Measurements from ENCODE around the gene REEP1.

The REEP1 gene

GRCh38 chr2:86344404-86344803 is 7.0 kb upstream of the REEP1 start:
- DNase-seq = no peak

GRCh38 chr2:86342488-86342887 is 5.1 kb upstream of the REEP1 start:
- no peak for DNase-seq

- no peak for DNase-seq
Observed at GRCh38 chr2:86341470-86341869, 4.0 kb upstream of the REEP1 start.

GRCh38 chr2:86338778-86339295 is 1.4 kb upstream of the REEP1 start:
- no peak for DNase-seq

- DNase-seq = no peak
Observed at GRCh38 chr2:86336675-86337243, 667 bp downstream of the REEP1 start.

GRCh38 chr2:86335865-86336674 is 1.4 kb downstream of the REEP1 start:
- no peak for DNase-seq

- no peak for DNase-seq
Observed at GRCh38 chr2:86333378-86333777, 4.0 kb downstream of the REEP1 start.

- DNase-seq = no peak
Observed at GRCh38 chr2:86332654-86333053, 4.8 kb downstream of the REEP1 start.

- no peak for DNase-seq
Observed at GRCh38 chr2:86331384-86331783, 6.0 kb downstream of the REEP1 start.

GRCh38 chr2:86330001-86330400 is 7.4 kb downstream of the REEP1 start:
- no peak for DNase-seq

- no peak for DNase-seq
Observed at GRCh38 chr2:86323273-86324021, 14.0 kb downstream of the REEP1 start.

- DNase-seq = no peak
Observed at GRCh38 chr2:86319700-86320580, 17.5 kb downstream of the REEP1 start.

- no peak for DNase-seq
Observed at GRCh38 chr2:86315084-86315483, 22.3 kb downstream of the REEP1 start.

GRCh38 chr2:86314125-86314524 is 23.3 kb downstream of the REEP1 start:
- DNase-seq = no peak

GRCh38 chr2:86313341-86313740 is 24.1 kb downstream of the REEP1 start:
- no peak for DNase-seq

GRCh38 chr2:86311879-86312278 is 25.5 kb downstream of the REEP1 start:
- DNase-seq = no peak

GRCh38 chr2:86309966-86310365 is 27.5 kb downstream of the REEP1 start:
- no peak for DNase-seq

GRCh38 chr2:86308984-86309695 is 28.3 kb downstream of the REEP1 start:
- DNase-seq = no peak

- DNase-seq = no peak
Observed at GRCh38 chr2:86308356-86308755, 29.1 kb downstream of the REEP1 start.

GRCh38 chr2:86307431-86307830 is 30.0 kb downstream of the REEP1 start:
- DNase-seq = no peak

- no peak for DNase-seq
Observed at GRCh38 chr2:86305915-86306254, 31.5 kb downstream of the REEP1 start.
